ENCODE data around the gene C1QTNF4. TPM values are rescaled to one million over a fixed set of nuclear protein-coding genes. Genes with fewer than 3 reads are reported as not detected.

The C1QTNF4 gene
- total and polyA plus RNA-seq, 9 of the 15 experiments (the other 6 are each of a cell fraction or from before 2014, with no cell fraction given): not detected

GRCh38 chr11:47605921-47606320 is 11.7 kb upstream of the C1QTNF4 start (continued):
- no peak for TF ChIP-seq MGA (IDR thresholded peaks at IDR 0.05)
- no peak for TF ChIP-seq ZNF398 (CRISPR knock-in tag; IDR thresholded peaks at IDR 0.05)
- no peak for TF ChIP-seq GTF2A2 (tag; IDR thresholded peaks at IDR 0.05)
- TF ChIP-seq ZBTB11 (CRISPR knock-in tag; IDR thresholded peaks at IDR 0.05): no peak
- TF ChIP-seq FOXK2 (conservative IDR thresholded peaks at IDR 0.05 in 1 of 2, IDR thresholded peaks at IDR 0.05 in 1 of 2; ENCODE audit: low read depth in 2 of 2): no peak
- TF ChIP-seq MEIS2 (IDR thresholded peaks at IDR 0.05; ENCODE audit: partially characterized antibody): peak; percentile 98
- TF ChIP-seq NR2C2 (CRISPR knock-in tag; IDR thresholded peaks at IDR 0.05): no peak
- TF ChIP-seq NR2C2 (tag; IDR thresholded peaks at IDR 0.05): peak; percentile 47; the same call in 1 of the 2 replicates
- TF ChIP-seq DMBX1 (CRISPR knock-in tag; IDR thresholded peaks at IDR 0.05; ENCODE audit: borderline replicate concordance): peak; percentile 36; the same call in 1 of the 2 replicates

Measured in K562 (cell line).